Activated CD8-positive, alpha-beta memory T cell treated with anti-CD3 and anti-CD28 coated beads, Interleukin-2, amount 50 U/mL, for 48 hours (primary cell): Measurements from ENCODE around the gene DBF4.
A peak's percentile ranks its signal among the peaks of the same experiment; 100 is the strongest.
"Not testable (repeated sequence)": the region's sequence is repeated elsewhere in the genome, so short reads cannot be mapped to it uniquely, and the experiment has no call there.

Experiments
- DNase-seq: peaks from one replicate; pipeline ENCODE4 v3.0.0-alpha.2; 2020

The DBF4 gene

DNA sequence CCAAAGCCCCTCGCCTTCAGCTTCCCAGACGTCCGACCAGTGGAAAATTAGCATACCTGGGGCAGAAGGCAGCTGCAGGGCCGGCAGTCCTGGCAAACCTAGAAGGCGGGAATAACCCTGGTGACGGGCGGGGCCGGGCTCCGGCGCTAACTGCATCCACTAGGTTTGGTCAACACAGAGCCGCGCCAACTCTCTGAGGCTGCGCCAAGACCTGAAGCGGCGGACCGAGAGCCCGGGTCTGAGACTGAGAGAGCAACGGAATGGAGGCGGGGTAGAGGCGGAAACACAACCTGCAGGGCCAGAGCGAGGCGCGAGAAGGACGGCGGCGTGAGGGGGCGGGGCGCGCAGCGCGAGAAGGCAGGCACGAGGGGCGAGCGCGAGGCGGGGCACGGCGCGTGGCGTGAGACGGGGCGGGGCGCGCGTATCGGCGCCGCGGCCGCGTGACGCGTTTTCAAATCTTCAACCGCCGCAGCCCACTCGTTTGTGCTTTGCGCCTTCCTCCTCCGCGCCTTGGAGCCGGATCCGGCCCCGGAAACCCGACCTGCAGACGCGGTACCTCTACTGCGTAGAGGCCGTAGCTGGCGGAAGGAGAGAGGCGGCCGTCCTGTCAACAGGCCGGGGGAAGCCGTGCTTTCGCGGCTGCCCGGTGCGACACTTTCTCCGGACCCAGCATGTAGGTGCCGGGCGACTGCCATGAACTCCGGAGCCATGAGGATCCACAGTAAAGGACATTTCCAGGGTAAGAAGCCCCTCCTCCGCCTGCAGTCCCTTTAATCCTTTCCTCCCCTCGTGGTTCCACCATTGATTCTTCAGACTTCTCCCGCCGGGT is at the start of gene DBF4, which contains the start of gene SLC25A40:
Gene DBF4, plus strand, starts transcription at position 454 of the 829 bp plus-strand sequence. Its CDS starts 240 bp downstream, at position 694.
Gene SLC25A40, minus strand, starts transcription at position 321 of the 829 bp plus-strand sequence. CDS start 17,633 bp downstream, outside the sequence.
- DNase-seq: peak; percentile 98

DNA sequence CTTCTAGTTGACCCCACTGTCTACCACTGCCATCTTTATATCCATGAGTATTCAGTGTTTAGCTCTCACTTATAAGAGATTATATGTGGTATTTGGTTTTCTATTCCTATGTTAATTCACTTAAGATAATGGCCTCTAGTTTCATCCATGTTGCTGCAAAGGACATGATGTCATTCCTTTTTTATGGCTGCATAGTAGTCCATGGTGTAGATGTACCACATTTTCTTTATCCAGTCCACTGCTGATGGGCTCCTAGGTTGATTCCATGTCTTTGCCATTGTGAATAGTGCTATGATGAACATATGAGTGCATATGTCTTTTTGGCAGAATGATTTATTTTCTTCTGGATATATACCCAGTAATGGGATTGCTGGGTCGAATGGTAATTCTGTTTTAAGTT is 47.9 kb upstream of the DBF4 start:
- not testable (repeated sequence) for DNase-seq

GRCh38 chr7:87831097-87831496 is 45.2 kb upstream of the DBF4 start:
- DNase-seq: no peak

DNA sequence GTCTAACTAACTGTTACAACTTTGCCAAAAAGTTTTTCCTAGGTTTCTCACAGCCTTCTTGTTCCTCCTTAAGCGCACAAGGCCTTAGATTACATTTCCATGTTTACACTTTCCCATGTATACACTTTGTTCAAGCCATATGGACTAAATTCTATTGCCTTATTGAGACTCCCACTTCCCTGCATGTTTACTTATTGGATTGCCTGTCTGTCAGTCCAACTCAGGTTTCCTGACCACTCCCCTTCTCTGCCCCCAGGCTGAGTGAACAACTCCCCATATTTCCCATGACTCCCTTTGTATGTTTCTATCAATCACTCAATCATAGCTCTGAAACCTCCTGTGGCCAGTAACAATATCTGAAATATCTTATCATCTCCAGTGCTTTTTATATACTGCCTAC is 43.2 kb upstream of the DBF4 start:
- no peak for DNase-seq

DNA sequence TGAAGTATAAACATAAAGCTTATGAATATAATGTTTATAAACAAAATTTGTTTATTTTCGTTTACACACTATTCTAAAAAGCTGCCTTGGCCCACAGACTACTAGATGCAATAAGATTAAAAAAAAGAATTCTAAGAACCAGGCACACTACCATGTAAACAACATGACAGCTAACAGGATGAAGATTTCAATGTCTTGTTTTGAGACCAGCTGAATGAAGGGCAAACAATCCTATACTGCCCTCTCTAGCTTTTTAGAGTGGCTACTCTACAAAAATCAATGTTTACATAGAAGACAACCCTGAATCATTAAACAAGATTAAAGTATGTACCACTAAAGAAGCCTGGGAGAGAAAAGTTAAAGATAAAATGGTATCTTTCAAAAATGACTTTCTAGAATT is 38.7 kb upstream of the DBF4 start:
- DNase-seq: no peak

GRCh38 chr7:87850836-87851593 is 25.3 kb upstream of the DBF4 start:
- DNase-seq: no peak

GRCh38 chr7:87852306-87852705 is 24.0 kb upstream of the DBF4 start:
- no peak for DNase-seq

DNA sequence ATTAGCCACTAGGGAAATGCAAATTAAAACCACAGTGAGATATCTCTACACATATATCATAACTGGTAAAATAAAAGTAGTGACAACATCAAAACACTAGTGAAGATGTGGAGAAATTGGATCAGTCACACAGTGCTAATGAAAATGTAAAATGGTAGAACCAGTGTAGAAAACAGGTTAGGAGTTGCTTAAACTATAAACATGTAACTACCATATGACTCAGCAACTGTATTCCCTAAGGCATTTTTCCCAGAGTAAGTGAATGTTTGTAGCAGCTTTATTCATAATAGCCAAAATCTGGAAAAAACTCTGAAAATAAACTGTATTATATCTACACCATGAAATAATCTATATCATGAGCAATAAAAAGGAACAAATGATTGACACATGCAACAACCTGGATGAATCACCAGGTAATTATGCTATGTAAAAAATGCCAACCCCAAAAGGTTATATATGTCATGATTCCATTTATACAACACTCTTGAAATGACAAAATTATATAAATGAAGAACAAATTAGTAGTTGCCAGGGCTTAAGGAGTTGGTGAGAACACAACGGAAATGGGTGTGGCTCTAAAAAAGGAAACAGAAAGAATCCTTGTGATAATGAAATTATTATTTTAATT is 22.9 kb upstream of the DBF4 start:
- no peak for DNase-seq

DNA sequence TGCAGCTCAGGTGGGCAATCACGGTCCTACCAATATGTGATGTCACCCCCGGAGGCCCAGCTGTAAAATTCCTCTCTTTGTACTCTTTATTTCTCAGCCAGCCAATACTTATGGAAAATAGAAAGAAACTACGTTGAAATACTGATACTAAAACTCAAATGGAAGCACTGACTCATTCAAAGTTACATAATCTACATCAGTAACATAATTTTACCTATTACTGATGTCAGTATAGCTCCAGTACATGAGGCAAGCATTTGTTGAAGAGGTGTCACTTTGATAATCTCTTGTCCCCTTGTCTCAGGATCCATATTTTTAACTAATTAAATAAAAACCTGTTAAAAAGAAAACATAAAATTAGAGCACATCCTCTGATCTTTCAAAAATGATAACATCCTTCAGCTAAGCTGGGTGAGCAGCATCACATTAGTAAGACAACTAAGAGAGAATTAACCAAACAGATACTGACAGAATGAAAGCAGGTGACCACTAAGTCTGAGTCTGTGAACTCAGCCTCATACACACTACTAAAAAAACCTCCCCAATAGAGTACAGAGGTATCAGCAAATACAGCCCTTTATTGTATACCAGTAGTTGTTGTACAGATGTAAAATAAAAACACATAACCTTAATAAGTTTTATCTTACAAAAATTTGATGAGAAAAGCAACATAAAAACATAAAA is 17.7 kb upstream of the DBF4 start:
- DNase-seq: no peak

DNA sequence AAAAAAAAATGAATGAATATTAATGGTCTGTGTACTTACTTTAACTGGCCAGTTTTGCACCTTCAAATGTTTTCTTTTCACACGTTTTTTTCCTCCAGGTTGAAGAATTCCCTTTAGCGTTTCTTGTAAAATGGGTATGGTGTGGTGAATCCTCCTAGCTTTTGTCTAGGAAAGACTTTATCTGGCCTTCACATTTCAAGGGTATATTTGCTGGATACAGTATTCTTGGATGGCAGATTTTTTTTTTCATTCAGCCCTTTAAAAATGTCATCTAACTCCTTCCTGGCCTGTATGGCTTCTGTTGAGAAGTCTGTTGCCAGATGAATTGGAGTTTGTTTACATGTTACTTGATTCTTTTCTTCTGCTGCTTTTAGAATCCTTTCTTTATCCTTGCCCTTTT is 10.2 kb upstream of the DBF4 start:
- no peak for DNase-seq

DNA sequence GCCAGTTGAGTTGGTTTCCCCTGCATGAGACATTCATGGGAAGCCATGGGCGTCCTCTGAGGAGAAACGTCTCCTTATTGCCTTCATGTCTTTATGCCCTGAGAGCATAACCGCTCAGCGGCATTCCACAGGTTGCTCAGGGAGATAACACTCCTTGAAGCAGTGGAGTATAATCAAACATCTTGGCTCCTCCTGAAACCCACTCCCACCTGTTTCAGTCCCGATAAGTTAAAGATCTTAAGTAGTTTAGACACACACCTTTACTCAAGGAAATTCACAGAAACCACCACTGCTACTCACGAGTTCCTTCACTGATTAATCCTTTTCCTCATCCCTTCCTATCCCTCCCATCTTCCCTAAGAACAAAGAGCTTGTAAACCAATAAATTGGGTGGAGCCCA is 9.8 kb upstream of the DBF4 start:
- not testable (repeated sequence) for DNase-seq

GRCh38 chr7:87870471-87870870 is 5.8 kb upstream of the DBF4 start:
- DNase-seq: no peak

DNA sequence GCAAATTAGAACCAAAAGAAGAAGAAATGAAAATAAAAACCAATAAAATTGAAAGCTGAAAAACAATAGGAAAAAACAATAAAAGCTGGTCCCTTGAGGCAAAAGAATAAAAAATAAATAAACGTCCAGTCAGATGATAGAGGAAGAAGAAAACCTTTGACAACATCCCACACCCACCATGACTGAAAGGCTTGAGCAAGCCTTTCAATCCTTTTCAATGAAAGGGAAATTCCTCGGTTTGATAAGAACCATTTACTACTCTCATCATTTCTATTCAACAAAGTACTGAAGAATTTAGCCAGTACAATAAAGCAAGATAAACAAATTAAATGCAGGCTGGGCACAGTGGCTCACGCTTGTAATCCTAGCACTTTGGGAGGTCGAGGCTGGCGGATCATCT is 3.9 kb upstream of the DBF4 start:
- no peak for DNase-seq

- not testable (repeated sequence) for DNase-seq
Measured at GRCh38 chr7:87873328-87873727, 3.0 kb upstream of the DBF4 start.

DNA sequence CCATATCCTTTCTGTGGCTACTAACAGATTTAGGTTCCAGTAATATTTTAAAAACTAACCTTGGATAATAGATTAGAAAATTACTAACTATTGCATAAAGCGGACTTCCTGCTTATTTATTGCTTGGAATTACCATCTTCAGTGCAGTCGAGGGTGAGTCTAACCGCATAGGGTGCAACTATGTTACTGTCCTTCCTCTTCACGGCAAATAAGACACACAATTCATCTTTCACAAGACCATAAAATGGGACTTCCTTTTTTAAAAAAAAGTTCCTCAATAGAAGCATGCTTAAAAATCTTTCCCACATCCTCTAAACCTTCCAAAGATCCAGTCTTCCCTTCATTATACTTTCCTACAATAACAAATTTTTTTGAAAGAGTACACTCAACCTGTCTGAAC is 2.2 kb upstream of the DBF4 start:
- no peak for DNase-seq

DNA sequence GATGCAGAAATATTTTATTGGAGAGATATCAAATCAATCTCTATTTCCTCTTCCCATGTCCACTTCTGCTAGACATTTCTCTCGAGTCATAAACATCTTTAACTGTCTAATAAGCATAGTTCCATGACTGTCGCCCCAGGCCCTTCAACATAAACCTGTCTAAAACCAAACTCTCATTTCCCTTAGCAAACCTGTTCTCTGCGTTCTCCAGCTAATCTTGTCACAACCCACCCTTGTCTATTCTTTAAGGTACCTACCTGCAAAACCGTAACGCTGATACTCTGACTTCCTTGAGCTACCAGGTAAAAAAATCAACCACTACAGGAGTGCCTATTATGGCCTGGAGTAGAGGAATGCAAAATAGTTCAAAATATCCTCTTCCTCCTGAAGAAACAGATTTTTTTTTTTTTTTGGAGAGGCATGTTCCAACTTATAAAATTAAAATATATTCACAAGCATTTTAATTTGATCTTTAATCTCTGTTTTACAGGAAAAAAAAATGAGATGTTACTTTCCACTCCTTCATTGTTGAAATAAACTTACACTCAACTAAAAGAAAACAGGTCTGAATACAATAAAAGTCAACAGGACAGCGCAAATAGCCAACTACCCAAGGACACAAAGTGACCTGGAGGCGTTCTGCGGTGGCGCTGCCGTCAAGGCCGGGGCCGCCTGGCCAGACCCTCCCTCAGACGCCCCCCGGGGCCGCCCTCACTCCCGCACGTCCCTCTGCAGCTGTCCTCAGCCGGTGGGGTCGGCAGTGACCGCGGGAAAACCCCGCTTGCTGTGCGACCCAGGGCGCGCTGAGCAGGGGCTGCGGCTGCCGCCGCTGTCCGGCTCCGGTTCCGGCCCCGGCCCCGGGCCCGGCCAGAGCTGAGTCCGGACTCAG is 898 bp upstream of the DBF4 start:
- no peak for DNase-seq

DNA sequence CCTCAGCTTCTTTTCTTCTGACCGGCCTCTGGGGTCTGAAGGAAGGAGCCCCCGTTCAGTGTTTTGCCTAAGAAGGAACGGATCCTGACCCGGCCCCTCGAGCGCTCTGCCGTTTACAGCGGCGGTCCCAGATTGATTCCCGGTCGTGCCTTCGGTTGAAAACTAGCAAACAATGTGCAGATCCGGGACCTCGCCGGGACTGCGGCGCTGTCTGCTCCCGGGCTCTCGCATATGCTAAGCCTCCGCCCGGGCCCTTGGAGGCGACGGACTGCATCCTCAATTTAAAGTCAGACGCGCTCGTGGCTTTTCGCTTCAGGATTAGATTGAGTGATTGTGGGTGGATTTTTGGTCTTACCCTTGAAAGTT is 559 bp downstream of the DBF4 start:
- DNase-seq: peak; percentile 77

DNA sequence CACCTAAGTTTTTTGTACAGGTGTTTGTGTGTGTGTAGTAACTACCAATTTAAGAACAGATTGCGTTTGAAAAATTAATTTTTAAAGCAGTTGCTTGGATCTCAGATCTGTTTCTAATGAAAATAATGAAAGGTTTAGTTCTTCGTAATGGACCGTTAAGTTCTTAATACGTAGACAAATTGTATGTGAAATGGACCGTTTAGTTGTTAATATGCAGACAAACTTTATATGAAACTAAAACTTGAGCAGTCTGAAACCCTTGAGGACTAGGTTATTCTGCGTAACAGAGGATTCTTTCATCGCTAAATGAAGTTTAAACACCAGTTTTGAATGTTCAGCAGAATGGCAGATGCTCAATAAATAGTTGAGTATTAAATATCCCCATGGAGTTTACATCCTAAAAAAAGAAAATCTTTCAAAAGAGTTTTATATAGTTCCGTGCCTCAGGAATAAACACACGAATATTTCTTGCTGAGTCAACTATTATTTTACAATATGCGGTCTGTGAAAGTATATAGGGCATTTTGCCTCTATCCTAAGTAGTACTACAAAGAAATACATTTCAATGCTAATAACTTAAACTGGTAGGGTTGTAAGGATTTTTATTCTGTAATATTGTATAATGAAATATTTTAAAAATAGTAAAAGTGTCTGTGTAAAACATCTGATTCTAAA is 1.2 kb downstream of the DBF4 start:
- no peak for DNase-seq

GRCh38 chr7:87878208-87878735 is 2.0 kb downstream of the DBF4 start:
- no peak for DNase-seq

- no peak for DNase-seq
Measured at GRCh38 chr7:87882151-87882937, 6.1 kb downstream of the DBF4 start.
